ENCODE results near the gene WDFY3. TPM values are rescaled to one million over a fixed set of nuclear protein-coding genes. Genes with fewer than 3 reads are reported as not detected.

The WDFY3 gene
- total RNA-seq, 1 donor = 91.9 TPM

DNA sequence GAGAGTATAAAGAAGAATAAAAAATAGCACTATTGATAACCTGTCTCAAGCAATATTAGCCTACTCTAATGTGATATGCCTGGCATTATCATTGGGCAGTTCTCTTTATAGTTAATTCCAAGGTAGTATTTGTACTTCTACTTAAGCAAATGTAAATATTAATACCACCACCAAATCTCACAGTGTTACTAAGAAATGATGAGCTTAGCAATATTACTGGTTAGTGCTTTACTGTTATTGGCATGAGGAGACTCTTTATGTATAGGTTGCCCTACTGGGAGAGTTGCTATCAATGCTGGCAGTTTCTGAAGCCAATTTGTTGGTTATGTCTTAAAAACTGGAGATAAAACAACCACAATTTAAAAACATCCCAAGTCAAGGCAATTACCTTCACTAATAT, 227.9 kb downstream of the WDFY3 start:
- H3K4me1 ChIP-seq (ENCODE audit: insufficient read depth, low read length) = no peaks in the 10 kb centered on the region
- DNase-seq (ENCODE audit: insufficient read length, low spot score, missing footprints) = no peak
- no peaks in the 10 kb centered on the region for H3K27me3 ChIP-seq (ENCODE audit: insufficient read depth, low read length)
- H3K9me3 ChIP-seq (ENCODE audit: low read depth, low read length) = no peaks in the 10 kb centered on the region
- H3K4me3 ChIP-seq (ENCODE audit: insufficient read depth, low read length) = no peak overlapping the region
- H3K79me2 ChIP-seq (ENCODE audit: insufficient read depth, low read length) = no peaks in the 10 kb centered on the region
- no peaks in the 10 kb centered on the region for H4K20me1 ChIP-seq (ENCODE audit: insufficient read depth, low read length)
- H3K4me2 ChIP-seq (ENCODE audit: insufficient read depth, low read length) = no peak overlapping the region
- H3K27ac ChIP-seq (ENCODE audit: low read depth, low read length) = no peak overlapping the region
- H3K36me3 ChIP-seq (ENCODE audit: insufficient read depth, low read length) = peaks cover 60% of the 10 kb centered on the region
- H2AFZ ChIP-seq (ENCODE audit: low read length) = no peak overlapping the region
- TF ChIP-seq, protein P1, sequence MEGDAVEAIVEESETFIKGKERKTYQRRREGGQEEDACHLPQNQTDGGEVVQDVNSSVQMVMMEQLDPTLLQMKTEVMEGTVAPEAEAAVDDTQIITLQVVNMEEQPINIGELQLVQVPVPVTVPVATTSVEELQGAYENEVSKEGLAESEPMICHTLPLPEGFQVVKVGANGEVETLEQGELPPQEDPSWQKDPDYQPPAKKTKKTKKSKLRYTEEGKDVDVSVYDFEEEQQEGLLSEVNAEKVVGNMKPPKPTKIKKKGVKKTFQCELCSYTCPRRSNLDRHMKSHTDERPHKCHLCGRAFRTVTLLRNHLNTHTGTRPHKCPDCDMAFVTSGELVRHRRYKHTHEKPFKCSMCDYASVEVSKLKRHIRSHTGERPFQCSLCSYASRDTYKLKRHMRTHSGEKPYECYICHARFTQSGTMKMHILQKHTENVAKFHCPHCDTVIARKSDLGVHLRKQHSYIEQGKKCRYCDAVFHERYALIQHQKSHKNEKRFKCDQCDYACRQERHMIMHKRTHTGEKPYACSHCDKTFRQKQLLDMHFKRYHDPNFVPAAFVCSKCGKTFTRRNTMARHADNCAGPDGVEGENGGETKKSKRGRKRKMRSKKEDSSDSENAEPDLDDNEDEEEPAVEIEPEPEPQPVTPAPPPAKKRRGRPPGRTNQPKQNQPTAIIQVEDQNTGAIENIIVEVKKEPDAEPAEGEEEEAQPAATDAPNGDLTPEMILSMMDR (IDR thresholded peaks at IDR 0.05; ENCODE audit: extremely low read depth, low read depth, low read length) = no peak

DNA sequence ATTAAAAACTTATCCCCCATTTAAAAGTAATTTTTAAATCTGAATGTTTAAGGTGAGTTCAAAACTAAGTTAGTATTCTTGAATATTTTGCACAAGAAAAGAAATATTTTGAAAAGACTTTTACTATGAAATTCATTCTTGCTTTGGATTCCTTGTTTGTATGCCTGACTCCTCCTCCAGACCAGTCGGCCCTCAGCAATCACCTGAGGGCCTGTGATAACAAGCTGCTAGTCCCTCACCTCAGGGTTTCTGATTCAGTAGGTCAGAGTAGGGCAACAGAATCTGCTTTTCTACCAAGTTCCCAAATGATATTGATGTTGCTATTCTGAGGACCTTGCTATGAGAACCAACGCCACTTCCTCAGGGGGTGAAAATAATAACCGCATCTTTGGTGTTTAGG, 228.8 kb downstream of the WDFY3 start:
- Histone ChIP-seq H3K79me2 (ENCODE audit: insufficient read depth, low read length) (no peaks in the 10 kb centered on the region), H4K20me1 (ENCODE audit: insufficient read depth, low read length) (no peaks in the 10 kb centered on the region), H2AFZ (ENCODE audit: low read length) (no peak overlapping the region)

DNA sequence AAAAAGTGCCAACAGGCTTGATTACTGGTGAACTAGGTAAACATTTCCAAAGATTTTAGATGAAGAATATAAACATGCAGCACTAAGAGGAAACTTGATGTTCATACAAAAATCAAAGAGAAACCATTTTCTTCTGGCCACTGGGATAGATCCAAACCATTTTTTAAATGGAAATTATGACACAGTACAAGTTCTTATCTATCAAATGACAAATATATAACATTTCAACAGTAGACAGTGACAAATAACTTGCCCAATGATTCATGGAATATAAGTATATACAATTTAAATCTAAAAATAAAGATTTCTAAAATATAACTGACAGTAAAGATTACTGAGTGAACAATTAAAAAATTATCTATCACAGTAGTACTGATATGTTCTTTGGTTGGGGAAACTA, 232.5 kb downstream of the WDFY3 start:
- Histone ChIP-seq H3K4me1 (ENCODE audit: insufficient read depth, low read length) (no peaks in the 10 kb centered on the region), H2AFZ (ENCODE audit: low read length) (no peak overlapping the region), H3K27me3 (ENCODE audit: insufficient read depth, low read length) (no peaks in the 10 kb centered on the region), H3K27ac (ENCODE audit: low read depth, low read length) (no peak overlapping the region), H3K4me2 (ENCODE audit: insufficient read depth, low read length) (no peak overlapping the region), H3K9me3 (ENCODE audit: low read depth, low read length) (no peaks in the 10 kb centered on the region), H4K20me1 (ENCODE audit: insufficient read depth, low read length) (no peaks in the 10 kb centered on the region), H3K79me2 (ENCODE audit: insufficient read depth, low read length) (no peaks in the 10 kb centered on the region), H3K36me3 (ENCODE audit: insufficient read depth, low read length) (peaks cover 56% of the 10 kb centered on the region), H3K4me3 (ENCODE audit: insufficient read depth, low read length) (no peak overlapping the region)
- TF ChIP-seq, protein P1 (IDR thresholded peaks at IDR 0.05; ENCODE audit: extremely low read depth, low read depth, low read length) = no peak
- DNase-seq (ENCODE audit: insufficient read length, low spot score, missing footprints) = no peak

More for the DNA sequence above, 228.8 kb downstream of the WDFY3 start:
- H3K27me3 ChIP-seq (ENCODE audit: insufficient read depth, low read length) = no peaks in the 10 kb centered on the region
- no peak overlapping the region for H3K4me3 ChIP-seq (ENCODE audit: insufficient read depth, low read length)
- H3K36me3 ChIP-seq (ENCODE audit: insufficient read depth, low read length) = peaks cover 63% of the 10 kb centered on the region
- H3K27ac ChIP-seq (ENCODE audit: low read depth, low read length) = no peak overlapping the region
- no peak overlapping the region for H3K4me2 ChIP-seq (ENCODE audit: insufficient read depth, low read length)
- TF ChIP-seq, protein P1 (IDR thresholded peaks at IDR 0.05; ENCODE audit: extremely low read depth, low read depth, low read length) = no peak
- no peaks in the 10 kb centered on the region for H3K9me3 ChIP-seq (ENCODE audit: low read depth, low read length)
- DNase-seq (ENCODE audit: insufficient read length, low spot score, missing footprints) = no peak
- no peaks in the 10 kb centered on the region for H3K4me1 ChIP-seq (ENCODE audit: insufficient read depth, low read length)

DNA sequence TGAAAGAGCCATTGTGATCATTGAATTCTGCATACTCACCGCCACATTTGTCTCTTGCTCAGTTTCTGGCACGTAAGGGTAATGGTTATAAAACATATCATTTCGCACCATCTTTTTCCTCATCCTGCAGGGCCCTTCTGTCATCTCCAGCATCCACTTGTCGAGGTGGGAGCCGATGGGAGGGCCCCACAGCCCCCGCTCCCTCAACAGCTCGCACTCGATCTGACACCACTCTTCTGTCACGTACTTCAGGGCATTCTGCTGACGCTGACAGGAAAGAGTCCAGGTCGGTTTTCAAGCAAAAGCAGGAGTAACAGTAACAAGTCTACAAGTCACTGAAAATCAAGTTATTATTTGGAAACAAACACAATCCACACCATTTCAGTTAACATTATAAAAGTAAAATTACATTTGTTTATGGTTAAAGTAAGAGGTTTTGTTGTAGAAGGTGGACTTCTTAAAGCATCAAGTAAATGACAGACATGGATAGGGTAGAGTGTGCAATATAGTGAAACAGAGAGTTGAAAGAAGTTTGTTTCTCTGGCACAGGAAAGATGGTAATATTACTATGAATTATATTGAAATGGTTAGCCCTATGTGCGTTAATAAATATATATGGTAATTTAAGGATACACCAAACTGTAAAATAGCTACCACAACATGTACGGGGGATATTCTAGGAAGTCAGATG, 233.0 kb downstream of the WDFY3 start:
- Histone ChIP-seq H3K36me3 (ENCODE audit: insufficient read depth, low read length) (peaks cover 50% of the 10 kb centered on the region), H3K9me3 (ENCODE audit: low read depth, low read length) (no peaks in the 10 kb centered on the region), H3K4me1 (ENCODE audit: insufficient read depth, low read length) (no peaks in the 10 kb centered on the region), H3K4me3 (ENCODE audit: insufficient read depth, low read length) (no peak overlapping the region), H4K20me1 (ENCODE audit: insufficient read depth, low read length) (no peaks in the 10 kb centered on the region), H3K79me2 (ENCODE audit: insufficient read depth, low read length) (no peaks in the 10 kb centered on the region), H3K4me2 (ENCODE audit: insufficient read depth, low read length) (no peak overlapping the region), H3K27me3 (ENCODE audit: insufficient read depth, low read length) (no peaks in the 10 kb centered on the region), H3K27ac (ENCODE audit: low read depth, low read length) (no peak overlapping the region), H2AFZ (ENCODE audit: low read length) (no peak overlapping the region)
- TF ChIP-seq, protein P1 (IDR thresholded peaks at IDR 0.05; ENCODE audit: extremely low read depth, low read depth, low read length) = no peak
- DNase-seq (ENCODE audit: insufficient read length, low spot score, missing footprints) = no peak

All from osteoblast (primary cell).